ENCODE results near the gene DNM1L. TPM values are rescaled to one million over a fixed set of nuclear protein-coding genes. Genes with fewer than 3 reads are reported as not detected.

Gene DNM1L
- total and polyA plus RNA-seq, 10 of the 15 experiments (the other 5 are each of a cell fraction or from before 2014, with no cell fraction given), result 23.1 to 201 (median 63.9) TPM

- 18% methylated on average over 4 of the region's 4 CpGs for WGBS (ENCODE audit: insufficient coverage, insufficient replicate concordance, low lambda C conversion rate, missing lambda C conversion rate)
- POLR2A ChIA-PET, result no interaction called here
- H4K20me1 ChIP-seq (ENCODE audit: control insufficient read depth, insufficient read depth), result no peaks in the 10 kb centered on the region
Measured at GRCh38 chr12:32765906-32766305, 86.8 kb downstream of the DNM1L start.

More at GRCh38 chr12:32765906-32766305, 86.8 kb downstream of the DNM1L start:
- Histone ChIP-seq H3K79me2 (ENCODE audit: control insufficient read depth, insufficient read depth, low read length) (no peaks in the 10 kb centered on the region), H2AFZ (ENCODE audit: control insufficient read depth, low read depth, low read length) (no peak overlapping the region), H3K9ac (ENCODE audit: control insufficient read depth, insufficient read depth, low read length) (no peak overlapping the region), H3K9me3 (replicated peaks; ENCODE audit: control insufficient read depth, insufficient read depth, low read length) (no peaks in the 10 kb centered on the region), H3K36me3 (ENCODE audit: control insufficient read depth in 2 of 2, insufficient read depth in 2 of 2, low read length in 1 of 2) (no peaks in the 10 kb centered on the region), H3K4me1 (ENCODE audit: control insufficient read depth, insufficient read depth, low read length) (no peaks in the 10 kb centered on the region), H3K27ac (ENCODE audit: control insufficient read depth, insufficient read depth) (no peak overlapping the region), H3K4me3 (no peak overlapping the region), H3K4me2 (ENCODE audit: control insufficient read depth, insufficient read depth) (no peak overlapping the region), H3K27me3 (replicated peaks in 1 of 2; ENCODE audit: control insufficient read depth in 2 of 2, insufficient read depth in 2 of 2, low read length in 1 of 2) (no peaks in the 10 kb centered on the region)
- CTCF ChIA-PET, result interaction anchor here (1.9 kb wide), 1 partner anchor 8 kb away, joined by 5 read pairs; no protein-coding TSS in a partner anchor
- RAD21 ChIA-PET (ENCODE audit: unreplicated experiment), result no interaction called here
- SMC1A ChIA-PET (ENCODE audit: uncharacterized antibody, unreplicated experiment), result no interaction called here
- TF ChIP-seq RAD21 (IDR thresholded peaks at IDR 0.05; ENCODE audit: insufficient read depth, low read depth, low read length), result no peak
- TF ChIP-seq MYB (IDR thresholded peaks at IDR 0.05; ENCODE audit: borderline replicate concordance, low read depth, low read length), result no peak
- no peak for TF ChIP-seq PAX8 (IDR thresholded peaks at IDR 0.05)
- TF ChIP-seq BCL11A (IDR thresholded peaks at IDR 0.05; ENCODE audit: low read depth, low read length), result no peak
- TF ChIP-seq SIX5 (IDR thresholded peaks at IDR 0.05; ENCODE audit: low read depth, low read length, severe bottlenecking), result no peak
- no peak for TF ChIP-seq POU2F2 (IDR thresholded peaks at IDR 0.05; ENCODE audit: borderline replicate concordance, low read depth, low read length)
- no peak for TF ChIP-seq ZNF384 (IDR thresholded peaks at IDR 0.05; ENCODE audit: borderline replicate concordance, low read depth, low read length)
- no peak for TF ChIP-seq EED (IDR thresholded peaks at IDR 0.05; ENCODE audit: low read depth)
- TF ChIP-seq SUZ12 (IDR thresholded peaks at IDR 0.05; ENCODE audit: unreplicated experiment), result no peak
- TF ChIP-seq NR2C1 (IDR thresholded peaks at IDR 0.05), result no peak
- TF ChIP-seq, protein P1, sequence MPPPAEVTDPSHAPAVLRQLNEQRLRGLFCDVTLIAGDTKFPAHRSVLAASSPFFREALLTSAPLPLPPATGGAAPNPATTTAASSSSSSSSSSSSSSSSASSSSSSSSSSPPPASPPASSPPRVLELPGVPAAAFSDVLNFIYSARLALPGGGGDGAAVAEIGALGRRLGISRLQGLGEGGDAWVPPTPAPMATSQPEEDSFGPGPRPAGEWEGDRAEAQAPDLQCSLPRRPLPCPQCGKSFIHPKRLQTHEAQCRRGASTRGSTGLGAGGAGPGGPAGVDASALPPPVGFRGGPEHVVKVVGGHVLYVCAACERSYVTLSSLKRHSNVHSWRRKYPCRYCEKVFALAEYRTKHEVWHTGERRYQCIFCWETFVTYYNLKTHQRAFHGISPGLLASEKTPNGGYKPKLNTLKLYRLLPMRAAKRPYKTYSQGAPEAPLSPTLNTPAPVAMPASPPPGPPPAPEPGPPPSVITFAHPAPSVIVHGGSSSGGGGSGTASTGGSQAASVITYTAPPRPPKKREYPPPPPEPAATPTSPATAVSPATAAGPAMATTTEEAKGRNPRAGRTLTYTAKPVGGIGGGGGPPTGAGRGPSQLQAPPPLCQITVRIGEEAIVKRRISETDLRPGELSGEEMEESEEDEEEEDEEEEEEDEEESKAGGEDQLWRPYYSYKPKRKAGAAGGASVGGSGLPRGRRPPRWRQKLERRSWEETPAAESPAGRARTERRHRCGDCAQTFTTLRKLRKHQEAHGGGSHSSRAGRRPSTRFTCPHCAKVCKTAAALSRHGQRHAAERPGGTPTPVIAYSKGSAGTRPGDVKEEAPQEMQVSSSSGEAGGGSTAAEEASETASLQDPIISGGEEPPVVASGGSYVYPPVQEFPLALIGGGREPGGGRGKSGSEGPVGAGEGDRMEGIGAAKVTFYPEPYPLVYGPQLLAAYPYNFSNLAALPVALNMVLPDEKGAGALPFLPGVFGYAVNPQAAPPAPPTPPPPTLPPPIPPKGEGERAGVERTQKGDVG (CRISPR knock-in tag; IDR thresholded peaks at IDR 0.05), result no peak
- no peak for TF ChIP-seq RELA (IDR thresholded peaks at IDR 0.05; ENCODE audit: borderline replicate concordance, partially characterized antibody)
- TF ChIP-seq, protein P2, sequence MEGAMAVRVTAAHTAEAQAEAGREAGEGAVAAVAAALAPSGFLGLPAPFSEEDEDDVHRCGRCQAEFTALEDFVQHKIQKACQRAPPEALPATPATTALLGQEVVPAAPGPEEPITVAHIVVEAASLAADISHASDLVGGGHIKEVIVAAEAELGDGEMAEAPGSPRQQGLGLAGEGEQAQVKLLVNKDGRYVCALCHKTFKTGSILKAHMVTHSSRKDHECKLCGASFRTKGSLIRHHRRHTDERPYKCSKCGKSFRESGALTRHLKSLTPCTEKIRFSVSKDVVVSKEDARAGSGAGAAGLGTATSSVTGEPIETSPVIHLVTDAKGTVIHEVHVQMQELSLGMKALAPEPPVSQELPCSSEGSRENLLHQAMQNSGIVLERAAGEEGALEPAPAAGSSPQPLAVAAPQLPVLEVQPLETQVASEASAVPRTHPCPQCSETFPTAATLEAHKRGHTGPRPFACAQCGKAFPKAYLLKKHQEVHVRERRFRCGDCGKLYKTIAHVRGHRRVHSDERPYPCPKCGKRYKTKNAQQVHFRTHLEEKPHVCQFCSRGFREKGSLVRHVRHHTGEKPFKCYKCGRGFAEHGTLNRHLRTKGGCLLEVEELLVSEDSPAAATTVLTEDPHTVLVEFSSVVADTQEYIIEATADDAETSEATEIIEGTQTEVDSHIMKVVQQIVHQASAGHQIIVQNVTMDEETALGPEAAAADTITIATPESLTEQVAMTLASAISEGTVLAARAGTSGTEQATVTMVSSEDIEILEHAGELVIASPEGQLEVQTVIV (IDR thresholded peaks at IDR 0.05; ENCODE audit: borderline replicate concordance, partially characterized antibody), result no peak
- no peak for TF ChIP-seq RBBP5 (conservative IDR thresholded peaks at IDR 0.05)
- TF ChIP-seq RB1 (IDR thresholded peaks at IDR 0.05; ENCODE audit: borderline replicate concordance), result no peak
- no peak for TF ChIP-seq MXI1 (IDR thresholded peaks at IDR 0.05; ENCODE audit: low read depth, low read length)
- no peak for TF ChIP-seq NBN (IDR thresholded peaks at IDR 0.05)
- no peak for TF ChIP-seq ZBED1 (IDR thresholded peaks at IDR 0.05; ENCODE audit: borderline replicate concordance)
- no peak for TF ChIP-seq IKZF1 (conservative IDR thresholded peaks at IDR 0.05)
- no peak for ATAC-seq
- intact Hi-C loops (cut with micrococcal nuclease; ENCODE audit: unreplicated experiment), result no loop called here
- no peak for DNase-seq (ENCODE audit: low read depth, low spot score)
- no peak for FAIRE-seq
- no TSS peak for BruUV-seq (replicated peaks)
- in situ Hi-C loops (cut with MboI), result loop anchor here (25.0 kb wide), 1 partner anchor 1596 kb away; no protein-coding TSS in a partner anchor

All from GM12878 (cell line).